GM20000 (cell line): ENCODE data around the gene SLC22A15.
"Not testable (repeated sequence)": the region's sequence is repeated elsewhere in the genome, so short reads cannot be mapped to it uniquely, and the experiment has no call there.

Experiments used
- DNase-seq: peaks from one replicate; pipeline ENCODE4 v3.0.0; 2012; ENCODE audit warnings: low spot score
- CTCF ChIP-seq: IDR thresholded peaks from 2 replicates; pipeline ENCODE4 v1.5.1; 2012; ENCODE audit warnings: mild to moderate bottlenecking, control low read depth; ENCODE audit errors: extremely low read depth, missing control alignments

The SLC22A15 gene

GRCh38 chr1:115980998-115981993, 5.0 kb downstream of the SLC22A15 start:
- DNase-seq: peak; percentile 66
- peak; percentile 28 for TF ChIP-seq CTCF

- peak; percentile 44 for DNase-seq
These were observed 6.1 kb downstream of the SLC22A15 start for GRCh38 chr1:115982400-115982799.

GRCh38 chr1:115983584-115983983, 7.3 kb downstream of the SLC22A15 start:
- no peak for DNase-seq
- no peak for TF ChIP-seq CTCF

More at GRCh38 chr1:115982400-115982799, 6.1 kb downstream of the SLC22A15 start:
- no peak for TF ChIP-seq CTCF

GRCh38 chr1:115987623-115988022, 11.3 kb downstream of the SLC22A15 start:
- no peak for DNase-seq
- TF ChIP-seq CTCF: no peak

- no peak for DNase-seq
- TF ChIP-seq CTCF: no peak
These were observed 12.6 kb downstream of the SLC22A15 start for GRCh38 chr1:115988953-115989352.

GRCh38 chr1:115989699-115990098, 13.4 kb downstream of the SLC22A15 start:
- no peak for DNase-seq
- TF ChIP-seq CTCF: no peak

GRCh38 chr1:115991909-115992308, 15.6 kb downstream of the SLC22A15 start:
- no peak for TF ChIP-seq CTCF
- no peak for DNase-seq

- DNase-seq: not testable (repeated sequence)
These were observed 21.6 kb downstream of the SLC22A15 start for GRCh38 chr1:115997921-115998320.
